ENCODE measurements around the gene NIF3L1.

- TF ChIP-seq CTCF (IDR thresholded peaks at IDR 0.05) (no peak), POLR2A (IDR thresholded peaks at IDR 0.05) (no peak)
These were observed 40.4 kb downstream of the NIF3L1 start for GRCh38 chr2:200929334-200930249.
